Common myeloid progenitor, CD34-positive (primary cell): Measurements from ENCODE around the gene ARAF.

ENCODE experiments used
- CTCF ChIA-PET: fragments of 350-600 bp; sonication (Branson Sonifier 250); formaldehyde crosslinking; loops from one replicate; lab custom pipeline; 2021; ENCODE audit warnings: antibody characterized with exemption; lab: Charles Lee
- POLR2A ChIA-PET: fragments of 350-600 bp; sonication (Branson Sonifier 250); formaldehyde crosslinking; loops from one replicate; lab custom pipeline; 2021; ENCODE audit warnings: antibody characterized with exemption; lab: Charles Lee
- DNase-seq, 3 donors: peaks; one replicate each; pipeline versions ENCODE4 v3.0.0 to v3.0.0-alpha.2; 2013
- H3K27ac ChIP-seq, 2 experiments: 1 replicate in 1 of 2; 2 replicates in 1 of 2; pipeline ENCODE4 v1.7.0; 2013; ENCODE audit warnings: inconsistent platforms in 2 of 2, low read length in 2 of 2, mild to moderate bottlenecking in 2 of 2, low read depth in 1 of 2, moderate library complexity in 1 of 2; ENCODE audit not compliant: severe bottlenecking in 2 of 2, insufficient read depth in 1 of 2, poor library complexity in 1 of 2
- H3K27me3 ChIP-seq, 5 experiments: replicated peaks in 2 of 5; 1 replicate in 3 of 5; 2 replicates in 2 of 5; pipeline versions ENCODE4 v1.6.1 to v1.7.0; 2013; ENCODE audit warnings: low read length in 4 of 5, mild to moderate bottlenecking in 2 of 5, moderate library complexity in 2 of 5, inconsistent platforms in 1 of 5; ENCODE audit not compliant: insufficient read depth in 5 of 5, control insufficient read depth in 4 of 5
- H3K36me3 ChIP-seq, 4 experiments: 1 replicate in 2 of 4; 2 replicates in 2 of 4; pipeline versions ENCODE4 v1.6.1 to v1.7.0; 2013; ENCODE audit warnings: low read length in 3 of 4, control low read depth in 1 of 4, mild to moderate bottlenecking in 1 of 4; ENCODE audit not compliant: control insufficient read depth in 4 of 4, insufficient read depth in 4 of 4
- H3K4me1 ChIP-seq, 4 experiments: 1 replicate in 3 of 4; 2 replicates in 1 of 4; pipeline versions ENCODE4 v1.6.1 to v1.7.1; 2013; ENCODE audit warnings: low read length in 3 of 4, mild to moderate bottlenecking in 3 of 4, control low read depth in 1 of 4, inconsistent platforms in 1 of 4, moderate library complexity in 1 of 4; ENCODE audit not compliant: control insufficient read depth in 4 of 4, insufficient read depth in 4 of 4; ENCODE audit errors: control extremely low read depth in 1 of 4
- H3K4me3 ChIP-seq, 7 experiments: 1 replicate in 4 of 7; 2 replicates in 3 of 7; pipeline versions ENCODE4 v1.5.1 to v1.7.0; 2013; ENCODE audit warnings: mild to moderate bottlenecking in 7 of 7, low read length in 6 of 7, moderate library complexity in 6 of 7, inconsistent platforms in 2 of 7, low read depth in 2 of 7, control low read depth in 1 of 7; ENCODE audit not compliant: insufficient read depth in 4 of 7, control insufficient read depth in 1 of 7; ENCODE audit errors: extremely low read depth in 1 of 7
- H3K9me3 ChIP-seq, 5 experiments: 1 replicate in 4 of 5; 2 replicates in 1 of 5; pipeline versions ENCODE4 v1.6.1 to v1.7.1; 2013; ENCODE audit warnings: low read length in 4 of 5, mild to moderate bottlenecking in 2 of 5, inconsistent platforms in 1 of 5, low read depth in 1 of 5, moderate library complexity in 1 of 5; ENCODE audit not compliant: control insufficient read depth in 4 of 5, insufficient read depth in 2 of 5; ENCODE audit errors: control extremely low read depth in 1 of 5
- WGBS: methylation state at CpG from one replicate; pipeline ENCODE4 v1.1.5; 2013; ENCODE audit not compliant: insufficient coverage; 5-methylcytosine and 5-hydroxymethylcytosine counted together

ARAF gene

DNA sequence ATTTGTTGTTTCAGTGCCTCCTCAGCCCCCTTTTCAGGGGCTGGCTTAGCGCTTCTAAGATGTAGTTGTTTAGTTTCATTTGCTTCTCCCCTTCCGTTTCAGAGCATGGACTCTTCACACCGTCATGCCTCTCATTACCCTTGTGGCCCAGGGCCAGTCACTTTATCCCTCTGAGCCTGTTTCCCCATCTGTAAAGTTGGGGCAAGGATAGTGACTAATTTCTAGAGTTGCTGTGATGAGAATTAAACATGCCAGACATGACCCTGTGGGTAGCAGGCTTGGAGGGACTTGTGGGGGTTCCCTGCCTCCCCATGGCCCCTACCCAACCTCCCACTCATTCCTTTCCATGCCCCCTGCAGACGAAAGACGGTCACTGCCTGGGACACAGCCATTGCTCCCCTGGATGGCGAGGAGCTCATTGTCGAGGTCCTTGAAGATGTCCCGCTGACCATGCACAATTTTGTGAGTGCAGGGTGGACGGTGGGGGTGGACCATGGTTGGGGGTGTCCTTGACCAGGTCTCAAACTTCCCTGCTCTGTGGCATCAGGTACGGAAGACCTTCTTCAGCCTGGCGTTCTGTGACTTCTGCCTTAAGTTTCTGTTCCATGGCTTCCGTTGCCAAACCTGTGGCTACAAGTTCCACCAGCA, 3.6 kb downstream of the ARAF start:
- WGBS: 89% methylated on average over 10 of the region's 12 CpGs
- H3K9me3 ChIP-seq: peaks cover 0 to 3% (median 0%) of the 10 kb centered on the region in 5 experiments
- H3K4me3 ChIP-seq: no peak overlapping the region
- peaks cover 0 to 62% (median 26%) of the 10 kb centered on the region in 4 experiments for H3K36me3 ChIP-seq
- CTCF ChIA-PET: interaction anchor here (1.4 kb wide), 1 partner anchor 76 kb away, joined by 3 read pairs; no protein-coding TSS in a partner anchor
- POLR2A ChIA-PET: no interaction called here
- peaks cover 0 to 21% (median 14%) of the 10 kb centered on the region in 4 experiments for H3K4me1 ChIP-seq
- H3K27ac ChIP-seq: no peak overlapping the region
- peaks cover 0 to 3% (median 0%) of the 10 kb centered on the region in 5 experiments for H3K27me3 ChIP-seq
- no peak for DNase-seq

DNA sequence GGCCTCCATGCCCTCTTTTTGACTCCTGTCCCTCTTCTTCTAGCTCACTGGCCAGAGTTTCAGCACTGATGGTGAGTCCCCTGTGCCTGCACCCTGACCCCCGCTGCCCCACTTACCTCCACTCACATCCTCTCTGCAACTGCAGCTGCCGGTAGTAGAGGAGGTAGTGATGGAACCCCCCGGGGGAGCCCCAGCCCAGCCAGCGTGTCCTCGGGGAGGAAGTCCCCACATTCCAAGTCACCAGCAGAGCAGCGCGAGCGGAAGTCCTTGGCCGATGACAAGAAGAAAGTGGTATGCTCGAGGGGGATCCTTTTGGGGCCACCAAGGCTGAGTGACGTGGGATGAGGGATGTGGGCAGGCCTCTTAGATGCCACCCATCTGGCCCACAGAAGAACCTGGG, 5.8 kb downstream of the ARAF start:
- CTCF ChIA-PET: interaction anchor here (0.6 kb wide), 1 partner anchor 77 kb away, joined by 3 read pairs; no protein-coding TSS in a partner anchor
- Histone ChIP-seq H3K4me3 (no peak overlapping the region), H3K27me3 (peaks cover 0 to 3% (median 0%) of the 10 kb centered on the region in 5 experiments), H3K9me3 (no peaks in the 10 kb centered on the region), H3K36me3 (peaks cover 0 to 77% (median 31%) of the 10 kb centered on the region in 4 experiments), H3K4me1 (peaks cover 0 to 16% (median 5%) of the 10 kb centered on the region in 4 experiments), H3K27ac (no peak overlapping the region)
- no peak for DNase-seq
- POLR2A ChIA-PET: no interaction called here
- 99% methylated on average over 9 of the region's 11 CpGs for WGBS

DNA sequence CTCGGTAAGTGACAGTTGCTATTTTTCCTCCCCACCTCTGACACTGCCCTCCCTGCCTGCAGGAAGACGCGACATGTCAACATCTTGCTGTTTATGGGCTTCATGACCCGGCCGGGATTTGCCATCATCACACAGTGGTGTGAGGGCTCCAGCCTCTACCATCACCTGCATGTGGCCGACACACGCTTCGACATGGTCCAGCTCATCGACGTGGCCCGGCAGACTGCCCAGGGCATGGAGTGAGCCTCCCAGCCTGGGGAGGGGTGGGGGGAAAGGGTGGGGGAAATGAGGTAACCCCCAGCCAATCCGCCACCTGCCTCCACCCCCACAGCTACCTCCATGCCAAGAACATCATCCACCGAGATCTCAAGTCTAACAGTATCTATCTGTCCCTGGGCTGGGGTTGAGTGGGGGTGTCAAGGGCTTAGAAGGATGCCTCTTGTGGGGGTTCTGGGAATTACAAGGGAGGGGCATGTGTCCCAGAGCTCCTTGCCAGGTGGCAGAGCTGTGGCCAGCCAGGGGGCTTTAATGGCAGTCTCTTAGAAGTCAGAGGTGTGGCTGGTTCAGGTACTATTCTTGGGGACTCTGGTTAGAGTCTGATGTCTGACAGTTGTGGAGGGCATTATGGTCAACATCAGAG, 7.8 kb downstream of the ARAF start:
- peaks cover 0 to 3% (median 1%) of the 10 kb centered on the region in 4 experiments for H3K4me1 ChIP-seq
- peaks cover 0 to 3% (median 0%) of the 10 kb centered on the region in 5 experiments for H3K27me3 ChIP-seq
- CTCF ChIA-PET: interaction anchor here (0.6 to 1.6 kb wide), 4 partner anchors 28 to 75 kb away, joined by 3 to 4 read pairs (median 4); no protein-coding TSS in a partner anchor
- peaks cover 0 to 67% (median 27%) of the 10 kb centered on the region in 4 experiments for H3K36me3 ChIP-seq
- WGBS: 98% methylated on average over 5 of the region's 13 CpGs
- H3K27ac ChIP-seq: no peak overlapping the region
- DNase-seq: peak; percentile 42 to 74 (median 66)
- H3K4me3 ChIP-seq: no peak overlapping the region
- POLR2A ChIA-PET: no interaction called here
- H3K9me3 ChIP-seq: no peaks in the 10 kb centered on the region

DNA sequence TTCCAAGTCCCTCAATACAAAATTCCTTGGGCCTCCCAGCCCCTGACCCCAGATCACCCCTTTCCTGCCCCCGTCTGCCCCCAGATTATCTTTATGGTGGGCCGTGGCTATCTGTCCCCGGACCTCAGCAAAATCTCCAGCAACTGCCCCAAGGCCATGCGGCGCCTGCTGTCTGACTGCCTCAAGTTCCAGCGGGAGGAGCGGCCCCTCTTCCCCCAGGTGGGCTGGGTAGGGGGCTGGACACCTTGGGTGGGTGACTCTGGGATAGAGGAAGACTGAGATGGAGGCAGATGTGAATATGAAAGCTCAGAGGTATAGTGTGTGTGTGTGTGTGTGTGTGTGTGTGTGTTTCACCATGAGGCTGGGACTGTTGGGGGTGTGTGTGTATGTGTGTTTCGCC, 9.8 kb downstream of the ARAF start:
- Histone ChIP-seq H3K4me3 (no peak overlapping the region), H3K36me3 (peaks cover 0 to 49% (median 22%) of the 10 kb centered on the region in 4 experiments), H3K27ac (no peak overlapping the region), H3K27me3 (peaks cover 0 to 3% (median 0%) of the 10 kb centered on the region in 5 experiments), H3K9me3 (no peaks in the 10 kb centered on the region), H3K4me1 (peaks cover 0 to 12% (median 3%) of the 10 kb centered on the region in 4 experiments)
- ChIA-PET CTCF (no interaction called here), POLR2A (no interaction called here)
- no peak for DNase-seq
- 87% methylated on average over 7 of the region's 8 CpGs for WGBS

DNA sequence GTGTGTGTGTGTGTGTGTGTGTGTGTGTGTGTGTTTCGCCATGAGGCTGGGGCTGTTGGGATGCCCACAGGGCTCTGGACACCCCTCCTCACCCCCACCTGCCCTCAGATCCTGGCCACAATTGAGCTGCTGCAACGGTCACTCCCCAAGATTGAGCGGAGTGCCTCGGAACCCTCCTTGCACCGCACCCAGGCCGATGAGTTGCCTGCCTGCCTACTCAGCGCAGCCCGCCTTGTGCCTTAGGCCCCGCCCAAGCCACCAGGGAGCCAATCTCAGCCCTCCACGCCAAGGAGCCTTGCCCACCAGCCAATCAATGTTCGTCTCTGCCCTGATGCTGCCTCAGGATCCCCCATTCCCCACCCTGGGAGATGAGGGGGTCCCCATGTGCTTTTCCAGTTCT, 10.2 kb downstream of the ARAF start:
- POLR2A ChIA-PET: no interaction called here
- H3K4me1 ChIP-seq: peaks cover 0 to 12% (median 3%) of the 10 kb centered on the region in 4 experiments
- 91% methylated on average over 10 of the region's 11 CpGs for WGBS
- peaks cover 0 to 47% (median 22%) of the 10 kb centered on the region in 4 experiments for H3K36me3 ChIP-seq
- no peak for DNase-seq
- H3K27ac ChIP-seq: no peak overlapping the region
- H3K9me3 ChIP-seq: no peaks in the 10 kb centered on the region
- no peak overlapping the region for H3K4me3 ChIP-seq
- H3K27me3 ChIP-seq: peaks cover 0 to 3% (median 0%) of the 10 kb centered on the region in 5 experiments
- CTCF ChIA-PET: interaction anchor here (1.4 kb wide), 1 partner anchor 54 kb away, joined by 4 read pairs; no protein-coding TSS in a partner anchor

DNA sequence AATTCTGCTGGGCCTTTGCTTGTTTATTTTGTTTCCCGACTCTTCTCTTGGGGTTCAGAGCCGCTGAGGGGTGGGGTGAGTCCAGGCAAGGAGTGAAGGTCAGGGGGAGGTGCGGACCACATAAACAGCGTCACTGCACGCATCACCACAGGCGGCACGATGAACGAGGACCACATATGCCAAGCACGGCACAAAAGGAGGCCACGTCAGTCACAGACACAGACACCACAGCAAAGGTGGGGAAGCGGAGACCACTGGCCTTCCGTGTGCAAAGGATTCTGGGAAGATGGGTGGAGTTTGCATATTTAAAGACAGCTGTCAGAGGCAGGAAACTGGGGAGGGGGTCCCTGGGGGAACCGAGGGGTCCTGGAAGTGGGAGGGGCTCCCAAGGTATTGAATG, 10.9 kb downstream of the ARAF start:
- POLR2A ChIA-PET: no interaction called here
- CTCF ChIA-PET: interaction anchor here (1.4 kb wide), 1 partner anchor 53 kb away, joined by 4 read pairs; no protein-coding TSS in a partner anchor
- Histone ChIP-seq H3K4me1 (peaks cover 0 to 12% (median 3%) of the 10 kb centered on the region in 4 experiments), H3K36me3 (peaks cover 0 to 41% (median 19%) of the 10 kb centered on the region in 4 experiments), H3K4me3 (no peak overlapping the region), H3K27ac (no peak overlapping the region), H3K9me3 (no peaks in the 10 kb centered on the region), H3K27me3 (peaks cover 0 to under 1% (median 0%) of the 10 kb centered on the region in 5 experiments)
- DNase-seq: no peak
- WGBS: 90% methylated on average over 12 of the region's 13 CpGs
